Measurements from ENCODE around the gene CRLF3.
"Not testable (repeated sequence)": the region's sequence is repeated elsewhere in the genome, so short reads cannot be mapped to it uniquely, and the experiment has no call there.

CRLF3 gene

GRCh38 chr17:30814236-30814635 is 10.3 kb downstream of the CRLF3 start:
- not testable (repeated sequence) for DNase-seq

GRCh38 chr17:30812218-30813177 is 12.0 kb downstream of the CRLF3 start:
- no peak for DNase-seq

GRCh38 chr17:30809867-30810266 is 14.6 kb downstream of the CRLF3 start:
- no peak for DNase-seq

GRCh38 chr17:30808785-30809286 is 15.7 kb downstream of the CRLF3 start:
- DNase-seq, result no peak

GRCh38 chr17:30807896-30808295 is 16.6 kb downstream of the CRLF3 start:
- no peak for DNase-seq

- no peak for DNase-seq
Observed at GRCh38 chr17:30805944-30806456, 18.5 kb downstream of the CRLF3 start.

- DNase-seq, result no peak
Observed at GRCh38 chr17:30801671-30802070, 22.8 kb downstream of the CRLF3 start.

- no peak for DNase-seq
Observed at GRCh38 chr17:30796016-30796415, 28.5 kb downstream of the CRLF3 start.

GRCh38 chr17:30794372-30794771 is 30.1 kb downstream of the CRLF3 start:
- no peak for DNase-seq

- no peak for DNase-seq
Observed at GRCh38 chr17:30793282-30793977, 31.1 kb downstream of the CRLF3 start.

- no peak for DNase-seq
Observed at GRCh38 chr17:30790279-30790678, 34.2 kb downstream of the CRLF3 start.

GRCh38 chr17:30788918-30789317 is 35.6 kb downstream of the CRLF3 start:
- no peak for DNase-seq

GRCh38 chr17:30782206-30782605 is 42.3 kb downstream of the CRLF3 start:
- no peak for DNase-seq

GRCh38 chr17:30780343-30780742 is 44.1 kb downstream of the CRLF3 start:
- no peak for DNase-seq

- DNase-seq, result not testable (repeated sequence)
Observed at GRCh38 chr17:30768771-30769170, 55.7 kb downstream of the CRLF3 start.

GRCh38 chr17:30767641-30768404 is 56.7 kb downstream of the CRLF3 start:
- not testable (repeated sequence) for DNase-seq

- DNase-seq, result no peak
Observed at GRCh38 chr17:30761060-30761459, 63.4 kb downstream of the CRLF3 start.

- not testable (repeated sequence) for DNase-seq
Observed at GRCh38 chr17:30753291-30753690, 71.2 kb downstream of the CRLF3 start.

GRCh38 chr17:30750982-30751381 is 73.5 kb downstream of the CRLF3 start:
- DNase-seq, result not testable (repeated sequence)

GRCh38 chr17:30747621-30748020 is 76.9 kb downstream of the CRLF3 start:
- not testable (repeated sequence) for DNase-seq

- DNase-seq, result not testable (repeated sequence)
Observed at GRCh38 chr17:30742669-30743068, 81.8 kb downstream of the CRLF3 start.

GRCh38 chr17:30736371-30736770 is 88.1 kb downstream of the CRLF3 start:
- not testable (repeated sequence) for DNase-seq

GRCh38 chr17:30735644-30736043 is 88.8 kb downstream of the CRLF3 start:
- not testable (repeated sequence) for DNase-seq
